HCT116 (cell line): ENCODE measurements around the gene THSD4. TPM values are rescaled to one million over a fixed set of nuclear protein-coding genes. Genes with fewer than 3 reads are reported as not detected.

Experiments used
- ATAC-seq: fragments of 200-7000 bp; cut with Tn5 transposase; 2 replicates; pipeline ENCODE4 v1.9.1; 2020; ENCODE audit warnings: mild to moderate bottlenecking, moderate library complexity
- BruUV-seq: library from RNA; stranded (reverse); fragments of 400-500 nt; replicated peaks from 2 replicates; lab custom pipeline; 2021; lab: Mats Ljungman, UMichigan
- CTCF ChIA-PET: fragments of 300-600 bp; sonication (Branson Sonifier 250); formaldehyde crosslinking; loops from one replicate; lab custom pipeline; 2021; ENCODE audit warnings: antibody characterized with exemption; lab: Charles Lee
- POLR2A ChIA-PET: fragments of 300-600, 350-600 bp; sonication (Branson Sonifier 250); formaldehyde crosslinking; loops from one replicate; lab custom pipeline; 2021; ENCODE audit warnings: antibody characterized with exemption; lab: Charles Lee
- RAD21 ChIA-PET, 2 experiments: fragments of 300-600 bp; sonication (Branson Sonifier 250); formaldehyde crosslinking; loops; one replicate each; lab custom pipeline; 2023; ENCODE audit warnings: low total read pairs in 2 of 2; ENCODE audit not compliant: uncharacterized antibody in 2 of 2, unreplicated experiment in 2 of 2, low non-redundant PET in 1 of 2; lab: Charles Lee
- DNase-seq: peaks from one replicate; pipeline ENCODE4 v3.0.0-alpha.2; 2010; ENCODE audit warnings: low read depth, low spot score
- H2AFZ ChIP-seq: fragments of 200-600 bp; shearing (Covaris generic), sonication (generic); 2 replicates; pipeline ENCODE4 v1.6.1; 2017; ENCODE audit warnings: low read depth, mixed run types, mixed read lengths, antibody characterized with exemption, low read length; ENCODE audit not compliant: poor library complexity, severe bottlenecking
- H3K27ac ChIP-seq: 2 replicates; pipeline ENCODE4 v1.5.1; 2012; ENCODE audit warnings: low read depth, low read length
- H3K27me3 ChIP-seq: fragments of 200-600 bp; sonication (generic); 2 replicates; pipeline ENCODE4 v1.6.1; 2016; ENCODE audit warnings: mixed run types, low read length, mixed read lengths; ENCODE audit not compliant: insufficient read depth
- H3K36me3 ChIP-seq, 2 experiments: fragments of 200-500 bp in 1 of 2; fragments of 200-600 bp in 1 of 2; sonication (Bioruptor generic) in 1 of 2; sonication (generic) in 1 of 2; 2 replicates each; pipeline versions ENCODE4 v1.5.1 to v1.6.1; 2014 to 2016; ENCODE audit warnings: low read length in 2 of 2, inconsistent platforms in 1 of 2, mixed read lengths in 1 of 2, mixed run types in 1 of 2; ENCODE audit not compliant: insufficient read depth in 2 of 2, control insufficient read depth in 1 of 2
- H3K4me1 ChIP-seq, 2 experiments: fragments of 200-600 bp in 1 of 2; sonication (generic) in 1 of 2; 2 replicates each; pipeline versions ENCODE4 v1.5.1 to v1.6.1; 2012 to 2017; ENCODE audit warnings: low read length in 2 of 2, inconsistent platforms in 1 of 2, mild to moderate bottlenecking in 1 of 2, mixed read lengths in 1 of 2, mixed run types in 1 of 2, moderate library complexity in 1 of 2; ENCODE audit not compliant: insufficient read depth in 2 of 2, control insufficient read depth in 1 of 2
- H3K4me2 ChIP-seq: fragments of 200-600 bp; sonication (generic); 2 replicates; pipeline ENCODE4 v1.6.1; 2017; ENCODE audit warnings: mixed run types, low read length, mixed read lengths
- H3K4me3 ChIP-seq, 2 experiments: fragments of 200-600 bp in 1 of 2; sonication (generic) in 1 of 2; replicated peaks in 1 of 2; 2 replicates each; pipeline ENCODE4 v1.5.1; 2011 to 2016; ENCODE audit warnings: low read length in 2 of 2, control low read depth in 1 of 2, low read depth in 1 of 2, mild to moderate bottlenecking in 1 of 2, mixed read lengths in 1 of 2, mixed run types in 1 of 2
- H3K79me2 ChIP-seq: fragments of 200-600 bp; sonication (generic); 2 replicates; pipeline ENCODE4 v1.6.1; 2017; ENCODE audit warnings: mild to moderate bottlenecking, mixed run types, low read length, moderate library complexity, mixed read lengths; ENCODE audit not compliant: insufficient read depth
- H3K9ac ChIP-seq: fragments of 200-600 bp; sonication (generic); 2 replicates; pipeline ENCODE4 v1.6.1; 2016; ENCODE audit warnings: low read length, mixed read lengths
- H3K9me2 ChIP-seq: fragments of 200-600 bp; sonication (generic), shearing (Covaris generic); 2 replicates; pipeline ENCODE4 v1.6.1; 2017; ENCODE audit warnings: mixed run types, mild to moderate bottlenecking, moderate library complexity; ENCODE audit not compliant: insufficient read depth
- H3K9me3 ChIP-seq, 2 experiments: fragments of 200-500 bp in 1 of 2; fragments of 200-600 bp in 1 of 2; sonication (Bioruptor generic) in 1 of 2; sonication (generic) in 1 of 2; 2 replicates each; pipeline ENCODE4 v1.6.1; 2014 to 2017; ENCODE audit warnings: low read length in 2 of 2, mixed read lengths in 2 of 2, inconsistent platforms in 1 of 2, low read depth in 1 of 2, mild to moderate bottlenecking in 1 of 2, mixed run types in 1 of 2, moderate library complexity in 1 of 2; ENCODE audit not compliant: control insufficient read depth in 1 of 2, insufficient read depth in 1 of 2
- H4K20me1 ChIP-seq: fragments of 200-600 bp; sonication (generic), shearing (Covaris generic); 2 replicates; pipeline ENCODE4 v1.6.1; 2017; ENCODE audit warnings: mixed run types, mild to moderate bottlenecking, moderate library complexity; ENCODE audit not compliant: insufficient read depth
- CEBPB ChIP-seq: IDR thresholded peaks from 2 replicates; pipeline ENCODE4 v1.6.1; 2012; ENCODE audit warnings: low read depth
- EGR1 ChIP-seq: IDR thresholded peaks from 2 replicates; pipeline ENCODE4 v1.6.1; 2012; ENCODE audit warnings: low read depth
- EZH2phosphoT487 ChIP-seq: fragments of 200-600 bp; IDR thresholded peaks from 2 replicates; pipeline ENCODE4 v1.6.1; 2018; ENCODE audit warnings: antibody characterized with exemption, borderline replicate concordance
- FOSL1 ChIP-seq: IDR thresholded peaks from 2 replicates; pipeline ENCODE4 v1.6.1; 2012; ENCODE audit warnings: low read depth
- JUND ChIP-seq: IDR thresholded peaks from 2 replicates; pipeline ENCODE4 v1.6.1; 2012
- POLR2A ChIP-seq: IDR thresholded peaks from 2 replicates; pipeline ENCODE4 v1.7.0; 2011; ENCODE audit warnings: borderline replicate concordance; ENCODE audit not compliant: insufficient read depth, insufficient read length; ENCODE audit errors: extremely low read depth
- POLR2AphosphoS5 ChIP-seq: IDR thresholded peaks from 2 replicates; pipeline ENCODE4 v1.6.1; 2011; ENCODE audit warnings: mild to moderate bottlenecking, low read depth, low read length, moderate library complexity
- RAD21 ChIP-seq: IDR thresholded peaks from 2 replicates; pipeline ENCODE4 v1.6.1; 2012; ENCODE audit warnings: low read depth, mild to moderate bottlenecking
- REST ChIP-seq: IDR thresholded peaks from 2 replicates; pipeline ENCODE4 v1.6.1; 2012; ENCODE audit warnings: low read depth
- SIN3A ChIP-seq: IDR thresholded peaks from 2 replicates; pipeline ENCODE4 v1.6.1; 2012; ENCODE audit warnings: low read depth
- SP1 ChIP-seq: IDR thresholded peaks from 2 replicates; pipeline ENCODE4 v1.6.1; 2012; ENCODE audit warnings: low read depth
- SRF ChIP-seq: IDR thresholded peaks from 2 replicates; pipeline ENCODE4 v1.6.1; 2012; ENCODE audit warnings: low read depth
- ZBTB33 ChIP-seq: IDR thresholded peaks from 2 replicates; pipeline ENCODE4 v1.6.1; 2011; ENCODE audit warnings: mild to moderate bottlenecking, low read length, moderate library complexity; ENCODE audit not compliant: insufficient replicate concordance; ENCODE audit errors: extremely low read depth
- ZFX ChIP-seq: fragments of 450-650 bp; IDR thresholded peaks from 2 replicates; pipeline ENCODE4 v1.6.1; 2017
- intact Hi-C: fragments of 100-400 bp; cut with micrococcal nuclease; formaldehyde crosslinking; loops from 2 replicates; pipeline ENCODE4 v1.10.0; 2022
- total RNA-seq: library from RNA; stranded (reverse); gene quantifications from one replicate; pipeline ENCODE4 v1.2.1, GENCODE V29; 2021; ENCODE audit not compliant: unreplicated experiment

Gene THSD4
- total RNA-seq, 1 experiment from 2014 or later: 30.5 TPM

GRCh38 chr15:71746719-71747118, 631.4 kb downstream of the THSD4 start:
- no peak overlapping the region for H3K9ac ChIP-seq
- no peaks in the 10 kb centered on the region for H3K36me3 ChIP-seq
- RAD21 ChIA-PET: no interaction called here
- H2AFZ ChIP-seq: no peak overlapping the region
- DNase-seq: no peak
- H3K4me2 ChIP-seq: peak overlapping the region; percentile 74
- TF ChIP-seq EZH2phosphoT487 (no peak), SP1 (no peak), SIN3A (no peak), ZFX (no peak)
- TF ChIP-seq, all 23 proteins: peak for 0
- H3K27me3 ChIP-seq: no peaks in the 10 kb centered on the region
- no peaks in the 10 kb centered on the region for H3K9me2 ChIP-seq
- no peaks in the 10 kb centered on the region for H3K9me3 ChIP-seq
- ChIA-PET CTCF (interaction anchor here (0.7 to 0.9 kb wide), 2 partner anchors 57 to 409 kb away, joined by 3 read pairs; no protein-coding TSS in a partner anchor), POLR2A (no interaction called here)
- no peaks in the 10 kb centered on the region for H4K20me1 ChIP-seq
- H3K4me1 ChIP-seq: peaks cover 30 to 35% of the 10 kb centered on the region in 2 experiments
- BruUV-seq: no TSS peak
- intact Hi-C loops: loop anchor here (2.0 to 5.0 kb wide), 3 partner anchors 299 to 449 kb away; no protein-coding TSS in a partner anchor
- no peaks in the 10 kb centered on the region for H3K79me2 ChIP-seq
- H3K27ac ChIP-seq: peak overlapping the region; percentile 59
- no peak overlapping the region for H3K4me3 ChIP-seq
- ATAC-seq: no peak

- ChIA-PET POLR2A (no interaction called here), CTCF (interaction anchor here (0.9 kb wide), 1 partner anchor 452 kb away, joined by 3 read pairs; no protein-coding TSS in a partner anchor), RAD21 (interaction anchor here in 1 of 2 experiments (0.8 kb wide), 1 partner anchor 408 kb away, joined by 3 read pairs; no protein-coding TSS in a partner anchor)
- BruUV-seq: no TSS peak
- H3K27me3 ChIP-seq: no peaks in the 10 kb centered on the region
- H2AFZ ChIP-seq: peak overlapping the region; percentile 67
- peak overlapping the region; percentile 19 to 54 for H3K4me3 ChIP-seq
- no peaks in the 10 kb centered on the region for H3K36me3 ChIP-seq
- peak overlapping the region; percentile 74 for H3K4me2 ChIP-seq
- ATAC-seq: peak; percentile 71
- intact Hi-C loops: loop anchor here (2.0 to 5.0 kb wide), 3 partner anchors 300 to 450 kb away; no protein-coding TSS in a partner anchor
- peak; percentile 90 for DNase-seq
- no peaks in the 10 kb centered on the region for H3K9me3 ChIP-seq
- H3K9ac ChIP-seq: peak overlapping the region; percentile 38
- H3K4me1 ChIP-seq: peaks cover 30 to 41% of the 10 kb centered on the region in 2 experiments
- no peaks in the 10 kb centered on the region for H3K9me2 ChIP-seq
- peak overlapping the region; percentile 59 for H3K27ac ChIP-seq
- H3K79me2 ChIP-seq: no peaks in the 10 kb centered on the region
- H4K20me1 ChIP-seq: no peaks in the 10 kb centered on the region
- TF ChIP-seq SRF: peak; percentile 80; the same call in 1 of the 2 replicates
- TF ChIP-seq POLR2AphosphoS5: no peak
- TF ChIP-seq CEBPB: peak; percentile 95
- TF ChIP-seq SP1: peak; percentile 88
- no peak for TF ChIP-seq REST
- 0 out of 2 replicates have a peak, but pooled peaks have one; percentile 2 for TF ChIP-seq RAD21
- no peak for TF ChIP-seq POLR2A
- TF ChIP-seq EGR1: 0 out of 2 replicates have a peak, but pooled peaks have one; percentile 34
- TF ChIP-seq FOSL1: peak; percentile 96
- peak; percentile 3 for TF ChIP-seq ZBTB33
- peak; percentile 93 for TF ChIP-seq JUND
These were observed 632.1 kb downstream of the THSD4 start for GRCh38 chr15:71747128-71748083.
